HG02840 (cell line): Measurements from ENCODE around the gene CCDC124.

Experiments
- ATAC-seq: cut with Tn5 transposase; IDR thresholded peaks from one replicate; pipeline ENCODE4 v1.9.1; 2021; ENCODE audit warnings: mild to moderate bottlenecking, moderate library complexity, moderate number of reproducible peaks; ENCODE audit not compliant: unreplicated experiment, low FRiP score

CCDC124 gene

DNA sequence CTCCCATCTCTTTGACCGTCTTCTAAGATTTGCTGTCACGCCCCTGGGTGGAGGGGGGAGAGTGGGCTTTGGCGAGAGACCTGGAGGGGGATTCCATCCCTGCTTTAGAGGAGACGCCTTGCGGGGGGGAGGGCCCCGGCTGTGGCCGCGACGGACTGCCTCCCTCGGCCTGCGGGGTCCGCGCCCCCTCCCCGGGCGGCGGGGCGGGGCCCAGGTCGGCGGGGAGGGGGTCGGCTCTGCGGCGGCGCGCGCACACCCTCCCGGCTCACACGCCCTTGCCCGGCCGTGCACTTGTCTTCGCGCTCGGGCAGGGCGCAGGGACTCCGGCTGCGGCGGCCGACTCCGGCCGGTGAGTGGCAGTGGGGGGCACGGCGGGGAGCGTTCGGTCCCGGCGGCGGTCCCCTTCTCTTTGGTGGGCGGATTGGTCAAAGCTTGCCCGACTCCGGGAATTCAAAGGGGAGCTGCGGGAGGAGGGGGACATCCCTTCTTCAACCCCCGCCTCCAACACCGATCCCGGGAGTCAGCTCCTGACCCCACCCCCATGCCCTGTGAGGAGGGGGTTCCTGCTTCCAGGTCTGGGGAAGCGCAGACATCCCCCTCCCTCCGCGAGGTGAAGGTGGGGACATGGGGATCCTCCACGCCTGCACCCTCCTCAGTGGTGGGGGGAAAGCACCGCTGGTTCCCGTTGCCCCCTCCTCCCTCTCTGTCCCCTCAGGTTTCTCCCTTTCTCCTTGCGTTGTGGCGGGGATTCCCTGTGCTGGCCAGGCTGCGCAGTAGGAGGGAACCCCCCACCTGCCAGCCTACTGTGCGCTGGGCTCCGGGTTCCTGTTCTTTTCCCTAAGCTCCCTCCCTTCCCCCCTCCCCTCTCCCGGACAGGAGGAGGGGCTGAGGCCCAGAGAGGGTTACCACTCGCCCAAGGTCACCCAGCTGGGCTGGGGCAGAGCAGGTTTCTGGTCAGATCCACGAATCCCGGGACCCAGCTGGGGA lies 19.5 kb downstream of the CCDC124 start:
- ATAC-seq: no peak

DNA sequence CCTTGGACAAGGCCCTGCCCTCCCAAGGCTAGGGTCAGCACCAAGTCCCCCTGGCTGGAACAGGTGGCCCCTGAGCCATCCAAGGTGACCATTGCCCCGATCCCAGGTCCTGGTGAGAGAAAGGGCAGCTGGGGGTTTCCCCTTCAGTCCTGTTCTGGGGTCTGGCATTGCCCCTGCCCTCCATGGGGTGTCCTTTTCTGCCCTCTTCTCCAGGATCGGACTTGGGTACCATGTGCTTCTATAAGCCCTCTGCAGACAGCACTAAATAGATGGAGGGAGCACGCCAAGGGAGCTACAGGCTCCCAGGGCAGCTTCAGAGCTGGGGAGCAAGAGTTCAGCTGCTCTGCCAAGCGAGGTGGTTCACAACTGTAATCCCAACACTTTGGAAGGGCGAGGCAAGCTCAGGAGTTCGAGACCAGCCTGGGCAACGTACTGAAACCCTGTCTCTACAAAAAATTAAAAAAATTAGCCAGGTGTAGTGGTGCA lies 20.5 kb downstream of the CCDC124 start:
- no peak for ATAC-seq

DNA sequence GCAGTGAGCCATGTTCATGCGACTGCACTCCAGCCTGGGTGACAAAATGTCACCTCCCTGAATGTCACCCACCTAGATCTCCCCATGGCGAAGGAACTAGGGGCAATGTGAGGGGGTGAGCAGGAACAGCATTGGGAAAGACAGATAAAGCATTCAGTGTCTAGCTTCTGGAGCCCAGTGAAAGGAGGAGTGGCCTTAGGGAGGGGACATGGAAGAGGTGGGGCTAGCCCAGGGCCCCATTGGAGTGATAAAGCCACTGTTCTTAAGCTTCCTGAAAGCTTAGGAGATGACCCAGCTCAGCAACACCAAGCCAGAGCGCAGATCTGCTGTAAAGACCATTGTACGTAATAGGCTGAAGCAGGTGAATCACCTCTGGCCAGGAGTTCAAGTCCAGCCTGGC lies 21.1 kb downstream of the CCDC124 start:
- ATAC-seq: no peak

DNA sequence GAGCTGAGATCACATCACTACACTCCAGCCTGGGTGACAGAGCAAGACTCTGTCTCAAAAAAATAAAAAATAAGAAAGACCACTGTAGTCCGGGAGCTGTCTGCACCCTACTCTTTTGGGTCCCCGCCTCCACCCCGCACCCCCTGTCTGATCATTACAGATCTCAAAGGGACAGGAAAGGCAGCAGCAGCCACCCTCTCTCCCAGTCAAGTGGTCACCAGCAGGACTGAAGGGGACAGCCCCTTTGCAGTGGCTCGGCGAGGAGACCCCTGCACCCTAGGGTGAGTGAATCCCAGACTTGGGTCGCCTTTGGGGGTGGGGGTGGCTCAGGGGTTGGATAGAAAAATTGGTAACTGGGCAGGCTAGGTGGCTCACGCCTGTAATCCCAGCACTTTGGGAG lies 21.6 kb downstream of the CCDC124 start:
- ATAC-seq: no peak

DNA sequence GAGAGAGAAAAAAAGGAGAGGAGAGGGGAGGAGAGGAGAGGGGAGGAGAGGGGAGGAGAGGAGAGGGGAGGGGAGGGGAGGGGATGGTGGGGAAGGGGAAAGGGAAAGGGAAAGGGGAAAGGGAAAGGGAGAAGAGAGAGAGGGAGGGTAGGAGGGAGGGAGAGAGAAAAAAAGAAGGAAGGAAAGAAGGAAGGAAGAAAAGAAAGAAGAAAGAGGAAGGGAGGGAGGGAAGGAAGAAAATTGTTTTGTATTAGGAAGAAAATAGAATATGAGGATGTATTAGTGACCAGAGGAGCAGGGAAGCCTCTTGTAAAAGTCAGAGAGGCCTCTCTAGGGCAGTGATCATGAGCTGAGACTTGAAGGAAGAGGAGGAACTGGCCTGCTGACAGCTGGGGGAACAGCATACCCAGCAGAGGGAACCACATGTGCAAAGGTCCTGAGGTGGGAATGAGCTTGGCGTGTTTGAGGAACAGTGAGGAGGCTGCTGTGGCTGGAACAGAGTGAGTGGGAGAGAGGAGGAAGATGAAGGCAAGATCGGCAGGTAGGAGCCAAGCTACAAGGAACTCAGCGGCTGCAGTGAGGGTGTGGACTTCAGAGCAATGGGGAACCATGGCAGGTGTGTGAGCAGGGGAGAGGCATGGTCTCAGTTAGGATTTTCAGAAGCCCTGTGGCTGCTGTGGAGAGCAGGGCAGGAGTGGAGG lies 24.5 kb downstream of the CCDC124 start:
- no peak for ATAC-seq

DNA sequence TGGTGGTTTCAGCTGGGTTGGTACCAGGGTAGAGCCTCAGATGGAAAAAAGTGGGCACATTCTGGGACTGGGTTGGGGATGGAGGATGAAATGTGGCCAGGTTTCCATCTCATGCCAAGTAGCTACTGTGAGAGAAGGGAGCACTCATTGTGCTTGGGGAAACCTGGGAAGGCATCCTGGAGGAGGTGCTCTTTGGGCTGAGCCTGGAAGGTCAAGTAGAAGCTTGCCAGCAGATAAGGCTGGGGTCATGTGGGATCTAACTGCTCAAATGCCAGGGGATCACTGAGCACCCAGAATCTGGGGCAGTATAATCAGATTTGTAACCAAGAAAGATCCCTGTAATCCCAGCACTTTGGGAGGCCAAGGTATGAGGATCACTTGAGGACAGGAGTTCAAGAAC lies 25.1 kb downstream of the CCDC124 start:
- ATAC-seq: no peak

DNA sequence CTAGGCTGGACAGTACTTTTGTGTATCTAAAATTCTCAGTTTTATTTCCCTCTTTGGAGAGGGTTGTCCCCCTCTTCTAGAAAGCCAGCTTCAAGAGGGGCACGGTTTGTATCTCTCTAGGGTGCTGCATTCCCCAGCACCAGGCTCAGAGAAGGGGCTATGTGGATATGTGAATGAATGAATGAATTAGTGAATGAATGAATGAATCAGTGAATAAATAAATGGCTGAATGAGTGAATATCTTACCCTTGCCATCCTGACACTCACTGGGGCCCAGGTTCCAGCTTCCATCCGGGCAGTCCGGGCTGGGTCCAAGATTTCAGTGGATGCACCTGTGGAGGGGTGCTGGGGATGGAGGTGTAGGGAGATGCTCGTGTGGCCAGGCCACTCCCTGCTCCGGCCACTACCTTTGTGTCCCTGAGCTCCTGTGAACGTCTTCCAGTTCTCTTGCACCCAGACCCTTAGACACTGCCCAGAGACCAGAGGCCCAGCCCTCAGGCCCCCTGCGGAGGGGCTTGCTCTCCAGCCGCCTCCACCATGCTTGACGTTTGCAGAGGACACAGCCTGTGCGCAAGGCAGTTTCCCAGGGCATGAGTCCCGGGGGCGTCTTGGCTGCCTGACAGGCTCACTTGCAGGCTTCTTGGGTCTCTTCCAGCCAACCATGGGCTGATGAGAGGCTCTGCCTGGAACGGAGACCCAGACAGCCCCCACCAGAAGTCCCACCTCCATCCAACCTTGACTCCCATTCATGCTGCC lies 31.3 kb downstream of the CCDC124 start:
- ATAC-seq: no peak

DNA sequence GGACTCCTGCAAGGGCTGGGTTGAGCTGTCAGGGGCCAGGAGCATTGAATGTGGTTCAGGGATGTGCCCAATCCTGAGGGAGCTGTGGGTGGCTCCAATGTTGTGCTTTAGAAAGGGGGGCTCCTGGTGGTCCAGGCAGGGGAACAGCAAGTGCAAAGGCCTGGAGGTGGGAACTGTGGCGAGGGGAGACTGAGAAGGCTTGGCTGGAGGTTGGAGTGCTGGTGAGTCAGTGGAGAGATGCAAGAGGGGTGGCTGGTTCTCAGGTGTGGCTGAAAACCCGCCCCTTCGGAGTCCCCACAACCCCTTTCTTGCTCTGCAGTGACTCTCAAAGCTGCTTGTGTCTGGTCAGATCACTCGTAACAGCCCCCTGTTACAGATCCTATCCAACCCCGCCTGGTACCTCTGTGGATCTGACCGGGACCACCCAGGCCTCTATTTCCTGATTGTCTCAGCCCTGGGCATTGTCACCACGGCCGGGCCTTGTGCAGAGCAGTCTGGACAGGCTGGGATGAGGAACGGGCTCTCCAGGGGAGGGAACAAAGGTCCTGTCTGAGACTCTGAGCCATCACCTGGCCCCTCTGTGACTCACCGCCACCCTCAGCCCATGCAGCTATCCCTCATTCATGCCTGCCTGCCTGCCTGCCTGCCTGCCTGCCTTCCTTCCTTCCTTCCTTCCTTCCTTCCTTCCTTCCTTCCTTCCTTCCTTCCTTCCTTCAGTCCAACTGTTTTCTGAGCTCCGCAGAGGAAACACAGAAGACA lies 32.7 kb downstream of the CCDC124 start:
- ATAC-seq: no peak

DNA sequence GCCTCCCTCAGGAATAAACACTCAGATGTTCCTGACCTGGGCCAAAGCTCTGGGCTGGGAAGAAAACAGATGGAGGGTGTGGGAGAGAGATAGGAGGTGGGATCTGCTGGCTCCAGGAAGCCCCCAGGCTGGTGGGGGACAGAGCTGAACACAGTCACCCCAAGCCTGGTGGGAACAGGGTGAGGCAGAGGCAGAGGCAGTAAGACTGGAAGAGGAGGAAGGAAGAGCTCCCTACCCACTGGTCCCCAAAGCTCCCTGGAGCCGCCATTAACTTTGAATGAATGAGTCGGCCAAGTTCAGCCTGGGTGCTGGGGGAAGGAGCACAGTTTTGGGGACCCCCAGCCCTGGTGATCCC lies 33.3 kb downstream of the CCDC124 start:
- ATAC-seq: no peak

DNA sequence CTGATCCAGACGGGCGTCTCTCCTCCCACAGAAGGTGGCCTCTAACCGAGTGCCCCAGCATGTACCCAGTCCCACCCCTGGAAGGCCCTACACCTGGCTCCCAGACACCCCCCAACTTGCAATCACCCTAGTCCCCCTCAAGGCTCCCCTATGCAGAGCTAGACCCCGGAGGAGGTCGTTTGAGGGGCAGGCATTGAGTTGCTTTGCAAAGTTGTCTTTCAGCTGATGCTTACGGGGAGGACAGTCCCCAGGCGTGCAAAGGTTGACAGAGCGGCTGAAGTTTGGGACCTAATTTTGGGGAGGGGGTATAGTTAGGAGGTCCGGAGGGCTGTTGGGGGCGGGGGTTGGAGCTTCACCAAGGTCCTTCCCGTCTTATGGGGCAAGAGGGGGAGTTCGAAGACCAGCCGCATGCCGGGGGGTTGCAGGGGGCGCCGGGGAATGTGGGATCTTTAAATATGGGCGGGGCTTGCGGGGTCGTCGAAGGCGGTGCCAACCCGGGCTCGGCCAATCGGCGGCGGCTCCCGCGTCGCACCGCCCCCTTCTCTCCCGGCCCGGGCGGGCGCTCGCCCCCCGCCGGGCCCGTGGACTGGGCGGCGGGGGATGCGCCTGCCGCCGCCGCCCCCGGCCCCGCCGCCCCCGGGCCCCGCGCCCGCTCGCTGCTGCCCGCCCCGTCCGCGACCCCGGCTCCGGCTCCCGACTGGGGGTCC lies 33.9 kb downstream of the CCDC124 start, which contains the start of gene KCNN1:
Gene KCNN1 (plus strand): TSS at position 558 of the 707 bp plus-strand sequence. CDS start 6,782 bp downstream, outside the sequence.
- ATAC-seq: no peak

DNA sequence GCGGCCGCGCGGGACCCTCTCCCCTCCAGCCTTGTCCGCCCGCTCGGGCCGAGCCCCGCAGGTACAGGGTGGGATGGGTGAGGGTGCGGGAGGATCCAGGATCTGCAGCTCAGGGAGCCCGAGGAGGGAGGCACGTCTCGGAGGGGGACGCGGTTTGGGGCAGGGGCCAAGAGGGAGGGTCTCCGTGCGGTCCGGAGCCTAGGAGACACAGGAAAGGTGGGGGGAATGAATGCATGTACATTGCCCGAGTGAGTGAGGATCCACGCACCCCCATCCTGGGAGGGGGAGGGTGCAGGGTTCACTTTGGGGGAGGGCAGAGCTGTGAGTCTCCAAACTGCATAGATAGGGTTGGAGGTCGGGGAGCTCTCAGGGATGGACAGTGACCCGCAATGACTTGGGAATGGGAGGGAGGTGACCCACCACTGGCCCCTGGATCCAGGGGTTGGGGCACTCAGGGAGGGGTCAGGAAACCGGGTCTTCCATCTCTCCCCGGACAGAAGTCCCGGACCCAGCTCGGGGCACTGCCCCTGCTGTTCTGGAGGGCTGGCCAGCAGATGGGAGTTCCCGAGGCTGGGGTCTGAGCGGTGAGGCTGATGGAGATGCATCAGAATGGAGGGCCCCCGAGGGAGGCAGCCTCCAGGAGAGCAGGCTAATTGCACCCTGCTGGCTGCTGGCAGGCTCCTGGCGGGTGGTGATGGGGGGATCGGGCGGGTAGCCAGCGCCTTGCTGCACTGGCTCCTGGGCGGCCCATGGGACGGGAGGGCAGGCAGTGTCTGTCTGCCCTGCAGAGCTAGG lies 34.6 kb downstream of the CCDC124 start:
- no peak for ATAC-seq

DNA sequence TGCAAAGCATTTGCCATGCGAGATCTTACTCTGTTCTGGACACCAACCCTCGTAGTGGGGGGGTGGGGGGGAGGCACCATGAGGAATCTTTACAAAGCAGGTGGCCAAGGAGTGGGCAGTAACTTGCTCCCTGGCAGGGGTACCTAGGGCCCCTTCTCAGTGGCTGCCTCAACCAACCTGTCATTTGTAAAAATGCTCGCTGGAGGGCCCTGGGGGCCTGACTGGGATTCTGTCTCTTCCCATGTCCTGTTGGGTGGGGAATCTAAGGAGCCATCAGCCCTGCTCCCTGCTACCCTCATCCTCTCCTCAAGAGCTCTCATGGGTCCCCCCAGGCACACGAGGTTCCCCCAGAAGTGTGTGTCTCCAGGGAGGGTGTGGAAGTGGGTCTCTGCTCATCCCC lies 35.5 kb downstream of the CCDC124 start:
- no peak for ATAC-seq

DNA sequence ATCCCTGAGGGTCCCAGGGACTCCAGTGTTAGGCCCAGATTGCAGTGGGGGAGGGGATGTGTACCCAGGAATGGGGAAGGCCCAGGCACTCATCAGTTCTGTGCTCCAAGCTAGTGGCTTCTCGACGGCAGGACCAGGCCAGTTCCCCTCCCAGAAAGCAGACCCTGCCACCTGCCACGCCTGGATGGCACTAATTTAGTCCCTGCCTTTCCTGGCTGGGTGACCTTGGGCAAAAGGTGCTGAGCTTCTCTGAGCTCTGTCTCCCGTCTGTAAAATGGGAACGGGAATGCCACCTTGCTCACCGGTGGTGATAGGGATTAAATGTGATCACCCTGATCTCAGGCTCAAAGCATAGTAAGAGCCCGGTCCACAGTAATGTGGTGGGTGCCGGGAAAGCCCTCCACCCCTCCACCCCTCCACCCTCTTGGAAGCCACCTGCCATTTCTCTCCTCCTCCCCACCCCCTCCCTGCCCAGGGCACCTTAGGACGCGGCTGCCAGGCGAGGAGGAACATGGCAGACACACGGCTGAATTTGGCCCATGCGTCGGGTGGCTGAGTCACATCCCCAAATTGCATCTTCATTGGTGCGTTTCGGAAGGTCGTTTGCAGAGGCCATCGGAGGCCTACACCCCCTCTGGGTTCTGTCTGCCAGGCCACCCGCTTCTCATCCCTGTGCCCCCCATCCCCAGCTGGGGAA lies 36.4 kb downstream of the CCDC124 start:
- ATAC-seq: no peak

DNA sequence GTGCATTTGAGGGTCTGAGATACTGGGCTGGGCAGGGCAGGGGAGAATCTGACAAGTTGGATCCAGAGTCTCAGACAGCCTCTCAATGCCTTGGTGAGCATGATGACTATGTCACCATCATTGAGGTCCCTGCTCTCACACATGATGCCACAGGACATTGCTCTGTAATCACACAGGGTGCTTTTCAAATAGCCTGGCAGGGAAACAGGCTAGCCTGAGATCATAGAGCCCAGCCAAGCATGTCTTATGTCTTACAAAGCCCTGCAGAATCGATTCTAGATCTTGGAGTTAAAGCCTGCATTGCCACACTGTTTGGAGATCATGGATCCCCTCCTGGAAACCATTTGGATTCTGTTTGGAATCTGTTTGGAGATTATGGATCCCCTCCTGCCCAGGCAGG lies 39.4 kb downstream of the CCDC124 start:
- no peak for ATAC-seq

DNA sequence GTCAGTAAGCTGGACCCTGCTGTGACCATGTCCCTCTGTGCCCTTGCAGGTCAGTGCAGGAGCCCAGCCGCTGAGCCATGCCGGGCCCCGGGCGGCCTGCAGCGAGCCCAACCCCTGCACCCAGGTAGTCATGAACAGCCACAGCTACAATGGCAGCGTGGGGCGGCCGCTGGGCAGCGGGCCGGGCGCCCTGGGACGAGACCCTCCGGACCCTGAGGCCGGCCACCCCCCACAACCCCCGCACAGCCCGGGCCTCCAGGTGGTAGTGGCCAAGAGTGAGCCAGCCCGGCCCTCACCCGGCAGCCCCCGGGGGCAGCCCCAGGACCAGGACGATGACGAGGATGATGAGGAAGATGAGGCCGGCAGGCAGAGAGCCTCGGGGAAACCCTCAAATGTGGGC lies 40.9 kb downstream of the CCDC124 start:
- no peak for ATAC-seq

DNA sequence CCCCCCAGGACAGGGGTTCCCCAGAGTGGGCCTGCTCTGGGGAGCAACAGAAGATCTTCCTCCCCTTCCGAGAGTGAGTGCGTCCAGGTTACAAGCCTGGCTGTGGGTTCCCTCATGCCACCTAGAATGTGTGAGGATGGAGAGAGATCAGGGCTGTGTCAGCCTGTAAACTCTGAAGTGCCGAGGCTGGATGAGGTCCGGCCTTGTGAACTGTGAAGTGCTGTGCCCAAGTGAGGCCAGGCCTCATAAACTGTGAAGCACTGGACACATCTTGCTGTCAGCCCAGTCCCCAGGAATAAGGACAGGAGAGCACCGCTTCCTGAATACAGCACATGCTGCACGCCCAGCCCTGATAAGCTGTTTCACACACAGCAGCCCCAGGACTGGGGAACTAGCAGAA lies 41.7 kb downstream of the CCDC124 start:
- no peak for ATAC-seq

DNA sequence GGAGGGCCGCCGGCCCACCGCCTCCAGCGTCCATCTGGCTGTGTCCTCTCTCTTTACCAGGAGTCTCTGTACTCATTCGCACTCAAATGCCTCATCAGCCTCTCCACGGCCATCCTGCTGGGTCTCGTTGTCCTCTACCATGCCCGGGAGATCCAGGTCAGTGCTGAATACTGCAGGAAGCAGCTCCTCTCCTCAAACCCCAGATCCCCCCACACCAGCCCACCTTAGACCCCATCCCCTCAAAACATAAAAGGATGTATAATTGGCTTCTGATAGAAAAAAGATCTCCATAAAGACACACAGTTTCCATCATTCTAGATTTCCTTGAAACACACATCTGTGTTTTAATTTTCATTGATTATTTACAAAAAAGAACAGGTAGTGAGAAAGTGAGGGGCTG lies 42.2 kb downstream of the CCDC124 start:
- no peak for ATAC-seq

DNA sequence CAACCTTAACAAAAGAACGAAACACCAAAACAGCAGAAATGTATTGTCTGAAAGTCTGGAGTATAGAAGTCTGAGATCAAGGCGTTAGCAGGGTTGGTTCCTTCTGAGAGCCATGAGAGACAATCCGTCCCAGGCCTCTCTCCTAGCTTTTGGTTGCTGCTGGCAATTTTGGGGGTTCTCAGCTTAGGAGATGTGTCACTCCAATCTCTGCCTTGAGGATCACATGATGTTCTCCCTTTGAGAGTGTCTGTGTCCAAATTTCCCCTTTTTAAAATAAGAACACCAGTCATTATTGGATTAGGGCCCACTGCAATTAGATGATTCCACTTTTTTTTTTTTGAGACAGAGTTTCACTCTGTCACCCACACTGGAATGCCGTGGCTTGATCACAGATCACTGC lies 44.2 kb downstream of the CCDC124 start:
- no peak for ATAC-seq
